H1 (cell line): Measurements from ENCODE around the gene TMEM209. TPM values are rescaled to one million over a fixed set of nuclear protein-coding genes. Genes with fewer than 3 reads are reported as not detected.

Experiments
- CTBP2 ChIP-seq: IDR thresholded peaks from 2 replicates; pipeline ENCODE4 v1.7.0; 2011; ENCODE audit warnings: borderline replicate concordance, mild to moderate bottlenecking, moderate library complexity, mixed read lengths, low read length; ENCODE audit not compliant: insufficient read depth, insufficient read length
- JUN ChIP-seq: IDR thresholded peaks from 2 replicates; pipeline ENCODE4 v1.6.1; 2011; ENCODE audit warnings: low read depth, mild to moderate bottlenecking, improper control_type of control experiment, low read length
- SP4 ChIP-seq: IDR thresholded peaks from 2 replicates; pipeline ENCODE4 v1.6.1; 2012; ENCODE audit warnings: low read length, inconsistent platforms
- polyA plus RNA-seq, 7 experiments: library from polyadenylated mRNA; depleted of rRNA in 3 of 7; stranded (reverse) in 5 of 7; unstranded in 2 of 7; fragments of >200 nt in 5 of 7; fragments of 200-250 nt in 2 of 7; gene quantifications; 1 replicate in 5 of 7; 2 replicates in 1 of 7; 4 replicates in 1 of 7; pipeline versions ENCODE4 v1.2.1 to v1.2.3, GENCODE V29; 2011 to 2013; ENCODE audit warnings: missing spikeins in 2 of 7, mixed read lengths in 2 of 7
- total RNA-seq: library from RNA; stranded (reverse); fragmentation: NEBNext Ultra II Directional; extraction: Animal tissue kit (Norgen Biotek cat#: 25700); gene quantifications from 2 replicates; pipeline ENCODE4 v1.2.1, GENCODE V29; 2021

Gene TMEM209
- total and polyA plus RNA-seq, 2 of the 8 experiments (the other 6 are each of a cell fraction or from before 2014, with no cell fraction given): 28.5 to 30.5 TPM

DNA sequence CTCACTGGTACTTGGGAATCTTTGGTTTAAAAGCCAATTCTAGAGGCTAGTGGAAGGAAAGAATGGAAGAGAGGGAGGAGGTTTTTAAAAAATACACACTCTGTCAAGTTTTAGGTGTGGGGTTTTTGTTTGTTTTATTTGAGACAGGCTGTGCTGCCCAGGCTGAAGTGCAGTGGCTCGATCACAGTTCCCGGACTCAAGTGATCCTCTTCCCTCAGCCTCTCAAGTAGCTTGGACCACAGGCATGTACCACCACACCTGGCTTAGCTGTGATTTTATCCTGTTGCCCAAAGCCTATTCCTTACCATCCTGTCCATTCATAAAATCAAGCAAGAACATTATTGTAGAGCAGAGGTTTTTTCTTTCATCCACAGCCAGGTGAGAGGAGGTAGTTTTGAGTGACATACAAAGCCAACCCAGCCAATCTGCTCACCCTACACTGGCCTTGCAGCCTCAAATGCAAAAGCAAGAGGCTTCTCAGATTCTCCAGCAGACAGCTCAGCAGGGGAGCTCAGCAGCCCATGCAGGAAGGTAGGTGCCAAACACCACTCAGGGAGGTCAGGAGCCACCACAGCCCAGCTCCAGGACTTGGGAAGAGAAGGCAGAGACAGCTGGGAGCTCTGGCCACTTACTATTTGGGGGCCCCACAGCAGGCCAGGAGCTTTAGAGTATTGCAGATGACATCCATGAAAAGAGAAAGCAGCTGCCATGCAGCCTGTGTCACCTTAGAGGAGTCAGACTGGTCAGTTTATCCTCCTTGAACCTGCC lies 65.8 kb downstream of the TMEM209 start (continued):
- no peak for TF ChIP-seq CTBP2
- TF ChIP-seq SP4: no peak
- no peak for TF ChIP-seq JUN
